Pons (tissue), 1 donor: ENCODE data around the gene ASIC1.
A peak's percentile ranks its signal among the peaks of the same experiment; 100 is the strongest.

Source experiments
- DNase-seq: peaks from one replicate; pipeline ENCODE4 v3.0.0-alpha.2; 2016; ENCODE audit warnings: low spot score

Gene ASIC1

GRCh38 chr12:50041062-50041860 is 16.1 kb upstream of the ASIC1 start:
- no peak for DNase-seq

- DNase-seq: no peak
Measured at GRCh38 chr12:50041962-50042361, 15.4 kb upstream of the ASIC1 start.

GRCh38 chr12:50042693-50043092 is 14.7 kb upstream of the ASIC1 start:
- DNase-seq: no peak

GRCh38 chr12:50043308-50043707 is 14.1 kb upstream of the ASIC1 start:
- DNase-seq: no peak

- no peak for DNase-seq
Measured at GRCh38 chr12:50043854-50044253, 13.5 kb upstream of the ASIC1 start.

- no peak for DNase-seq
Measured at GRCh38 chr12:50047693-50048250, 9.6 kb upstream of the ASIC1 start.

GRCh38 chr12:50049254-50050118 is 7.9 kb upstream of the ASIC1 start:
- DNase-seq: no peak

- DNase-seq: no peak
Measured at GRCh38 chr12:50050119-50050385, 7.3 kb upstream of the ASIC1 start.

- no peak for DNase-seq
Measured at GRCh38 chr12:50050410-50051098, 6.8 kb upstream of the ASIC1 start.

- no peak for DNase-seq
Measured at GRCh38 chr12:50051101-50051806, 6.1 kb upstream of the ASIC1 start.

GRCh38 chr12:50052544-50052943 is 4.9 kb upstream of the ASIC1 start:
- DNase-seq: no peak

GRCh38 chr12:50052964-50053363 is 4.4 kb upstream of the ASIC1 start:
- no peak for DNase-seq

GRCh38 chr12:50053583-50053982 is 3.8 kb upstream of the ASIC1 start:
- no peak for DNase-seq

- DNase-seq: peak; percentile 74
Measured at GRCh38 chr12:50055831-50056638, 1.4 kb upstream of the ASIC1 start.

GRCh38 chr12:50056639-50056976 is 788 bp upstream of the ASIC1 start:
- DNase-seq: no peak

- DNase-seq: no peak
Measured at GRCh38 chr12:50057896-50058670, 687 bp downstream of the ASIC1 start.

GRCh38 chr12:50058743-50059312 is 1.4 kb downstream of the ASIC1 start:
- no peak for DNase-seq

- no peak for DNase-seq
Measured at GRCh38 chr12:50059440-50060119, 2.2 kb downstream of the ASIC1 start.

- DNase-seq: no peak
Measured at GRCh38 chr12:50060120-50060468, 2.7 kb downstream of the ASIC1 start.

GRCh38 chr12:50061171-50061570 is 3.8 kb downstream of the ASIC1 start:
- peak; percentile 61 for DNase-seq
